HS-27A (cell line): ENCODE results near the gene ZDHHC13.

Experiments used
- DNase-seq: peaks from one replicate; pipeline ENCODE4 v3.0.0-alpha.2; 2012; ENCODE audit warnings: low read depth, missing footprints

The ZDHHC13 gene

GRCh38 chr11:19164881-19165280 is 47.9 kb downstream of the ZDHHC13 start:
- no peak for DNase-seq

GRCh38 chr11:19168090-19168489 is 51.1 kb downstream of the ZDHHC13 start:
- DNase-seq, result no peak

- no peak for DNase-seq
Measured at GRCh38 chr11:19173004-19173689, 56.2 kb downstream of the ZDHHC13 start.

GRCh38 chr11:19173964-19174638 is 57.1 kb downstream of the ZDHHC13 start:
- no peak for DNase-seq

- DNase-seq, result no peak
Measured at GRCh38 chr11:19176629-19177186, 59.7 kb downstream of the ZDHHC13 start.

- no peak for DNase-seq
Measured at GRCh38 chr11:19181531-19182261, 64.7 kb downstream of the ZDHHC13 start.

- DNase-seq, result no peak
Measured at GRCh38 chr11:19183646-19184045, 66.7 kb downstream of the ZDHHC13 start.

GRCh38 chr11:19185036-19185435 is 68.1 kb downstream of the ZDHHC13 start:
- no peak for DNase-seq

GRCh38 chr11:19185516-19186052 is 68.6 kb downstream of the ZDHHC13 start:
- DNase-seq, result no peak

- no peak for DNase-seq
Measured at GRCh38 chr11:19187114-19187832, 70.3 kb downstream of the ZDHHC13 start.

- DNase-seq, result no peak
Measured at GRCh38 chr11:19187833-19188258, 70.9 kb downstream of the ZDHHC13 start.

- no peak for DNase-seq
Measured at GRCh38 chr11:19191530-19192169, 74.7 kb downstream of the ZDHHC13 start.

GRCh38 chr11:19193916-19194315 is 76.9 kb downstream of the ZDHHC13 start:
- DNase-seq, result no peak

GRCh38 chr11:19194620-19195308 is 77.8 kb downstream of the ZDHHC13 start:
- DNase-seq, result no peak

GRCh38 chr11:19196432-19196831 is 79.5 kb downstream of the ZDHHC13 start:
- no peak for DNase-seq

- no peak for DNase-seq
Measured at GRCh38 chr11:19199048-19199447, 82.1 kb downstream of the ZDHHC13 start.

- DNase-seq, result no peak
Measured at GRCh38 chr11:19199771-19200170, 82.8 kb downstream of the ZDHHC13 start.

GRCh38 chr11:19200410-19201201 is 83.6 kb downstream of the ZDHHC13 start:
- peak; percentile 41 for DNase-seq

- no peak for DNase-seq
Measured at GRCh38 chr11:19201737-19202605, 85.0 kb downstream of the ZDHHC13 start, which contains the start of gene CSRP3. Gene CSRP3 (minus strand): TSS chr11:19201983. CDS start chr11:19192448, 9,535 bp downstream.
